Measurements from ENCODE around the gene ACAP3. TPM values are rescaled to one million over a fixed set of nuclear protein-coding genes. Genes with fewer than 3 reads are reported as not detected.

The ACAP3 gene, protein sequence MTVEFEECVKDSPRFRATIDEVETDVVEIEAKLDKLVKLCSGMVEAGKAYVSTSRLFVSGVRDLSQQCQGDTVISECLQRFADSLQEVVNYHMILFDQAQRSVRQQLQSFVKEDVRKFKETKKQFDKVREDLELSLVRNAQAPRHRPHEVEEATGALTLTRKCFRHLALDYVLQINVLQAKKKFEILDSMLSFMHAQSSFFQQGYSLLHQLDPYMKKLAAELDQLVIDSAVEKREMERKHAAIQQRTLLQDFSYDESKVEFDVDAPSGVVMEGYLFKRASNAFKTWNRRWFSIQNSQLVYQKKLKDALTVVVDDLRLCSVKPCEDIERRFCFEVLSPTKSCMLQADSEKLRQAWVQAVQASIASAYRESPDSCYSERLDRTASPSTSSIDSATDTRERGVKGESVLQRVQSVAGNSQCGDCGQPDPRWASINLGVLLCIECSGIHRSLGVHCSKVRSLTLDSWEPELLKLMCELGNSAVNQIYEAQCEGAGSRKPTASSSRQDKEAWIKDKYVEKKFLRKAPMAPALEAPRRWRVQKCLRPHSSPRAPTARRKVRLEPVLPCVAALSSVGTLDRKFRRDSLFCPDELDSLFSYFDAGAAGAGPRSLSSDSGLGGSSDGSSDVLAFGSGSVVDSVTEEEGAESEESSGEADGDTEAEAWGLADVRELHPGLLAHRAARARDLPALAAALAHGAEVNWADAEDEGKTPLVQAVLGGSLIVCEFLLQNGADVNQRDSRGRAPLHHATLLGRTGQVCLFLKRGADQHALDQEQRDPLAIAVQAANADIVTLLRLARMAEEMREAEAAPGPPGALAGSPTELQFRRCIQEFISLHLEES
- 202 TPM for total RNA-seq

DNA sequence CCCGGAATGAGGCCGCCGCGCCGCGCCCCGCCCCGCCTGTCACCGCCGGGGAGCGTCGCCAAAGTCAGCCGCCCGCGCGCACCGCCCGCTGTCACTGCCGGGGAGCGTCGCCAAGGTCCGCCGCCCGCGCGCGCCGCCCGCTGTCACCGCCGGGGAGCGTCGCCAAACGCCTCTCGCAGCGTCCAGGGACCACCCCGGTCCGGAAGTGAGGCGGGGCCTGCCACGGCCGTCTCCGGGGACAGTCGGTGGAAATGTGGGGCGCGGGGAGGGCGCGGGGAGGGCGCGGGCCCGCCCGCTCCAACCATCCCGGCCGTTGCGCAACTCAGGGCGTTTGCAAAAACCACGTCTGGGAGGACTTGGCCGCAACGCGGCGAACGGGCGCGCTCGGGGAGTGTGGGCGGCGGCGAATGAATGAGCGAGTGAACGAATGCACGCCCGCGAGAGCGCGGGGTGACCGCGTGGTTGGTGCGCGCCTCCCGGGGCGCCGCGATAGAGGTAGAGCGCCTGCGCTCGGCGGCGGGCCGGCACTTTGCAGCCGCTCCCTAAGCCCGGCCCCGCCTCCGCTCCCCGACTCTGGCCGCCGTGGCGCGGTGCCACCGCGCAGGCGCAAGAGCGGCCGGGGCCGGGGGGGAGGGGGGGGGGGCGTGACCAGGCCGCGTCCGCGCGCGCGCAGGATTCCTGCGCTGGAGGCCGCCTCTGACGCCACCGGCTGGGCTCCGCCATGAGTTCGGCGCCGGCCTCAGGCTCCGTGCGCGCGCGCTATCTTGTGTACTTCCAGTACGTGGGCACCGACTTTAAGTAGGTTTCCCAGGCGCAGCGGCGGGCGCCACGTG lies at the start of gene ACAP3, which contains the start of gene PUSL1:
TSS of gene ACAP3 (minus strand) at position 8 of the 833 bp plus-strand sequence. CDS start 115 bp downstream, outside the sequence.
TSS of gene PUSL1 (plus strand) at position 675 of the 833 bp plus-strand sequence. CDS start at position 722, 47 bp downstream.

DNA sequence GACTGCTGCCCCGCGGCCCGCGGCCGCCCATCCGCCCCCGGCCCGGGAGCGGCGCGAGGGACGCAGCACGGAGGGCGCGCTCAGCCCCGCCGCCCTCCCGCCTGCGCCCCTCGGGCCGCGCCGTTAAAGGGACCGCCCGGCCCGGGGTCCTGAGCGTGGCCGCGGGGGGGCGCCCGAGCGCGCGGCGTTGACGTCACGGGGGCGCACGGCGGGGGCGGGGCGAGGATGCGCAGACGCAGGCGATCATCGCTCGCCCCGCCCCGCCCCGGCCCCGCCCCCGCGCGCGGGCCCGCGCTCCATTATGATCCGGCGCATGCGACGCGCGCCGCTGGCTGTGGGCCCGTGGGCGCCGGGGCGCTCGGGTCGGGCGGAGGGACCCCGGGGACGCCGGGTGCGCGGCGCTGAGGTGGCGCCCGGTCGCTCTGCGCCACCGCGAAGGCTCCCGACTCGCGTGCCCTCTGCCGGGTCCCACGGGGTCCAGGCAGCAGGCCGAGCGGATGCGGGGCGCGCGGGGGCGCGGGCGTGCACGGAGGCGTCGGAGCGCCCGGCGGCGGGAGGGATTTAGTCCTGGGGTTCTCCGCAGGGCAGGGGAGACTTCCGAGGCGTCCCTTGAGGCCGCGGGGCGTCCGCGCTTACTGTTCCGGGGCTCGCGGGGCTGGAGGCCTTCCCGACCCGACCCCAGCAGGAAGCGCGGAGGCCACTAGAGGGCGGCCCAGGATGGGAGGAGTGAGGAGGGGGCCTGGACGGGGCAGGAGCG lies 41.7 kb upstream of the ACAP3 start, which contains the start of gene DVL1:
TSS of gene DVL1 (minus strand) at position 163 of the 757 bp plus-strand sequence. CDS start 353 bp downstream, outside the sequence.

DNA sequence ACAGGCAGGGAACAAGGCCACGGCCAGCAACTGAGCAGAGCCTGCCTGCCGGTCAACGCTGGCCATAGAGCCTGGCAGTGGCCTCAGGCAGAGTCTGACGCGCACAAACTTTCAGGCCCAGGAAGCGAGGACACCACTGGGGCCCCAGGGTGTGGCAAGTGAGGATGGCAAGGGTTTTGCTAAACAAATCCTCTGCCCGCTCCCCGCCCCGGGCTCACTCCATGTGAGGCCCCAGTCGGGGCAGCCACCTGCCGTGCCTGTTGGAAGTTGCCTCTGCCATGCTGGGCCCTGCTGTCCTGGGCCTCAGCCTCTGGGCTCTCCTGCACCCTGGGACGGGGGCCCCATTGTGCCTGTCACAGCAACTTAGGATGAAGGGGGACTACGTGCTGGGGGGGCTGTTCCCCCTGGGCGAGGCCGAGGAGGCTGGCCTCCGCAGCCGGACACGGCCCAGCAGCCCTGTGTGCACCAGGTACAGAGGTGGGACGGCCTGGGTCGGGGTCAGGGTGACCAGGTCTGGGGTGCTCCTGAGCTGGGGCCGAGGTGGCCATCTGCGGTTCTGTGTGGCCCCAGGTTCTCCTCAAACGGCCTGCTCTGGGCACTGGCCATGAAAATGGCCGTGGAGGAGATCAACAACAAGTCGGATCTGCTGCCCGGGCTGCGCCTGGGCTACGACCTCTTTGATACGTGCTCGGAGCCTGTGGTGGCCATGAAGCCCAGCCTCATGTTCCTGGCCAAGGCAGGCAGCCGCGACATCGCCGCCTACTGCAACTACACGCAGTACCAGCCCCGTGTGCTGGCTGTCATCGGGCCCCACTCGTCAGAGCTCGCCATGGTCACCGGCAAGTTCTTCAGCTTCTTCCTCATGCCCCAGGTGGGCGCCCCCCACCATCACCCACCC lies 23.6 kb upstream of the ACAP3 start, which contains the start of gene TAS1R3:
TSS of gene TAS1R3 (plus strand) at position 213 of the 898 bp plus-strand sequence. CDS start at position 279, 66 bp downstream.

GRCh38 chr1:1324524-1325287 lies 17.0 kb upstream of the ACAP3 start, which contains the start of the genes CPTP and INTS11:
Gene CPTP, plus strand, starts transcription at chr1:1324802. Its CDS starts 2,109 bp downstream, at chr1:1326911.
Gene INTS11, minus strand, starts transcription at chr1:1324660. Its CDS starts 52 bp downstream, at chr1:1324608.

DNA sequence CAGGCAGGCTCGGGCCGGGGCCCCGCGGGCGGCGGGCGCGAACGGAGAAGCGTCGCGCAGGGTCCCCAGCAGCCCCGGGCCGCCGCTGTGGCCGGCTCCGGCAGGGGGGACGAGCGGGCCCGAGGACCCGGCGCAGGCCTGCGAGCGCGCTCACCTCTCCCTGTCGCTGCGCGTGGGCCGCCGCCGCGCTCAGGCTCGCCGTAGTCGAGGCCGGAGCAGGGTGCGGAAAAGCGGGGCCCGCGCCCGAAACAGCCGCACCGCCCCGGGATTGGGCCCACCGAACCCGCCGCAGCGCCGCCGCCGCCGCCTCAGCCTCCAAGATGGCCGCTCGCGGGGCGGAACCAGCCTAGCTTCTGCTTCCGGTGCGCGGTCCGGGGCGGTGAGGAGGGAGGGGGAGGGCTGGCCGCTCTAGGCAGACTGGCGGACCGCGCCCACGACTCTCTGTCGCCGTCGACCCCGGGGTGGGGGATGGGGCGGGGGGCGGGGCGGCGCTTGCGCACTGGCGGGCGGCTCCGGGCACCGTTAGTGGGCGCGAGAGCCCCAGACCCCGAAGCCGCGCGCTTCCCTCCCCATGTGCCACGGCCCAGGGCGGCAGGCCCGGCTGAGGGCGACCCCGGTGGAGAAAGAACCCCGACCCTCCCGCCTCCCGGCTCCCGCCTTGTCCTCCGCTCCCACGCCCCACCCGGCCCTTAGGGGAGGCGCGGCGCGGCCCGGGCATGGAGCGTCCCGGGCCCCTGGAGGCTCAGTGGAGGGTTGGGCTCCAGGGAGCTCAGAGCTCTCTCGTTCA lies 34.0 kb downstream of the ACAP3 start, which contains the start of gene UBE2J2:
TSS of gene UBE2J2 (minus strand) at position 343 of the 787 bp plus-strand sequence. CDS start 5,862 bp downstream, outside the sequence.

DNA sequence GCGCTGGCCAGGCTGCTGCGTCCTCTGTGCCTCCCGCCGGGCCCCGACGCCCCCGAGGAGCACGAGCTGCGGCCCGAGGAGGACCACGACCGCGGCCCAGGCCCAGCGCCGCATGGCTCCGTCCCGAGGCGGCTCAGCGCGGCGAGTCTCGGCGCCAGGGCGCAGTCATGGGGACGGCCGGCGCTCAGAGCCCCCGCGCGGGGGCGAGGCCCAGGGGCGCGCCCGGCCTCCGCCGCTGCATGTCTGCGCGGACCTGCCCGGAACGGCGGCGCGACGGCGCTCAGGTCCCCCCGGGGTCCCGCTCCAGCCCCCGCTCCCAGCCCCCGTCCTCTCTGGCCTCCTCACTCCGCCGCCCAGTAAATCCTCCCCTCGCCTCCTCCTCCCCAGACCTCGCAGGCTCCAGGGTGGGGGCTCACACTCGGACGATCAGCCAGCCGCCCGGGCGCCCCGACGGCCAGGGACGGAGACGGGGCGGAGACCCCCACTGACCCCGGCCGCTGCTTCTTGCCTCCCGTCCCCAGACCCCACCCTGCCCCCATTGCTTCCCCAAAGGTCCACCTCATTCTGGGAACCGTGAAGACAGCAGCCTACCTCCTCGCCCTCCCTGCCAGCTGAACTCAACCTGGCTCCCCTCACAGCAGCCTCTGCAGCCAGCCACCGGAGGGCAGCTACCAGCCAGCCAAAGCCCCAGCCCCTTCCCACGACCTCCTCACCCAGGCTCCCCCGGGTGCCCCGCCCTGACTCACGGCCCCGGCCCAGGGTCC lies 61.0 kb downstream of the ACAP3 start, which contains the start of gene C1QTNF12:
TSS of gene C1QTNF12 (minus strand) at position 146 of the 764 bp plus-strand sequence. CDS start at position 114, 32 bp downstream.

Small RNAs within 50 kb of the gene (small RNA-seq; reads per million reads assigned to genes)
- gene MIR6726 (ENCODE audit: low replicate concordance) = not detected

Other genes with a start within 250 kb of the ACAP3 start
- not detected for gene RNF223, start 233.6 kb downstream of the ACAP3 start, total RNA-seq
- 16.9 TPM for gene C1orf159, start 191.8 kb downstream of the ACAP3 start, total RNA-seq
- not detected for gene TTLL10, start 134.1 kb downstream of the ACAP3 start, total RNA-seq
- gene TNFRSF18, start 101.3 kb downstream of the ACAP3 start, total RNA-seq = not detected
- not detected for gene TNFRSF4, start 93.8 kb downstream of the ACAP3 start, total RNA-seq
- 34.4 TPM for gene SDF4, start 75.9 kb downstream of the ACAP3 start, total RNA-seq
- gene B3GALT6, start 75.7 kb downstream of the ACAP3 start, total RNA-seq = 24.7 TPM
- not detected for gene C1QTNF12, start 61.2 kb downstream of the ACAP3 start, total RNA-seq
- 52.0 TPM for gene UBE2J2, start 34.1 kb downstream of the ACAP3 start, total RNA-seq
- 4.4 TPM for gene SCNN1D, start 27.5 kb downstream of the ACAP3 start, total RNA-seq
- gene PUSL1, start 667 bp upstream of the ACAP3 start, total RNA-seq = 10.0 TPM
- 69.2 TPM for gene INTS11, start 16.7 kb upstream of the ACAP3 start, total RNA-seq
- 16.3 TPM for gene CPTP, start 16.9 kb upstream of the ACAP3 start, total RNA-seq
- gene TAS1R3, start 23.4 kb upstream of the ACAP3 start, total RNA-seq = 1.6 TPM
- 80.1 TPM for gene DVL1, start 41.5 kb upstream of the ACAP3 start, total RNA-seq
- 9.1 TPM for gene MXRA8, start 50.6 kb upstream of the ACAP3 start, total RNA-seq
- gene AURKAIP1, start 67.3 kb upstream of the ACAP3 start, total RNA-seq = 27.2 TPM
- 262 TPM for gene CCNL2, start 91.4 kb upstream of the ACAP3 start, total RNA-seq
- 49.5 TPM for gene MRPL20, start 99.4 kb upstream of the ACAP3 start, total RNA-seq
- 1.6 TPM for gene ANKRD65, start 113.3 kb upstream of the ACAP3 start, total RNA-seq
- 4.1 TPM for gene VWA1, start 127.8 kb upstream of the ACAP3 start, total RNA-seq
- not detected for gene ATAD3C, start 141.8 kb upstream of the ACAP3 start, total RNA-seq
- gene ATAD3B, start 163.8 kb upstream of the ACAP3 start, total RNA-seq = 22.5 TPM
- gene ATAD3A, start 204.2 kb upstream of the ACAP3 start, total RNA-seq = 13.5 TPM
- 20.3 TPM for gene TMEM240, start 232.7 kb upstream of the ACAP3 start, total RNA-seq

Data from parietal lobe (tissue), 2 donors.